Left forelimb (tissue), 1 donor: ENCODE data around the gene MRPS6.

ENCODE experiments used
- DNase-seq: peaks from one replicate; pipeline ENCODE4 v3.0.0-alpha.2; 2018; ENCODE audit warnings: low spot score

MRPS6 gene

GRCh38 chr21:34180826-34181359, 107.5 kb downstream of the MRPS6 start:
- no peak for DNase-seq

DNA sequence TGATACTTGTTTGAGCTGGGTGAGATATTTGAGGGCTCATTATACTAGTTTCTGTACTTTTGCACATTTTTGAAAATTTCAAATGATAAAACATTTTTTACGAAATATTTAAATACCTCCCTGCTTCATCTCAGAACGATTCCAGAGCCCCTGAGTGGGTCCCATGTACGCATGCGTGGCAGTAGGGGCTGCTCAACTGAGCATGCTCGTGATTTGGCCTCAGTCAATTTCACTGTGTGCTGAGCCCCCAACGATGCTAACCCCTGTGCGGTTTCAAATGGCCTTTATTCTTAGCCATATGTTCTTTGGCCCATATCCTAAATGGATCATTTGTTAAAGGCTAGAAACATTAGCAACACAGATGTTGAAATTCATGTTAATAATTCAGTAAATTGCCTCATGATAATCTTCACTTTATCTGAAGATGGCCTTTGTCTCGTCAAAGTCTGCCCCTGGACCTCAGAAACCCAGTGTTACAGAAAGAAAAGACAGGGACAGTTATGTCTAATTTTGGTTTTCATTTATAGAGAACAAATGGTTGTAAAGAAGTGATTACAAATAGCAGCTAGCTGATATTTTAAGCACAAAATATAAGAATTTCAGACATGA, 108.2 kb downstream of the MRPS6 start:
- no peak for DNase-seq

GRCh38 chr21:34182436-34182835, 109.1 kb downstream of the MRPS6 start:
- DNase-seq, result no peak

DNA sequence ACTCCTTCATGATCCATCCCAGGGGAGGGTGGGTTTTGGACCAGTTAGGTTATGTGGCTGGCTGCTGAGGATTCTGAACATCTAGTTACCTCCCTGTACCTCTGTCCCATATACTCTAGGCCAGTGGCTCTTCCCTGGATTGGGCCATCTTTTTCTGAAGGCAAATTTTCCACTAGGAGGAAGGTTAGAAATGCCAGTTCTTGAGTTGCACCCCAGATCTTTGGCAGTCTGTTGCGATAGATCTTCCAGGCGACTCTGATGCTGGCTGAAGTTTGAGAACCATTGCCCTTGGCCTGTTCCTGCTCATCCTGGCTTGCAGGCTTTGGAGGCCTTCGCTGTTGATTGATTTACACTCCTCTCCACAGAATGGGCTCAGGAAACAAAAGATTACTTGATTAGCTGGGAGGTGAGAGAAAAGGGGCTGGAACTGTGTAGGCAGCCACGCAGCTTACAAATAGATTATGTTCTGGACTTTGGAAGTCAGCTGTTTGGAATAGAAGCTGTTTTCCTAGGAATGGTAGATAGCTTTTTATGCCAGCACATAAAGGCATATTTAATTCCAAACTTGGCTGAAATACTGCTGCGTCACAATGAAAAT, 110.1 kb downstream of the MRPS6 start:
- no peak for DNase-seq

- no peak for DNase-seq
Measured at GRCh38 chr21:34184232-34184631, 110.9 kb downstream of the MRPS6 start.

GRCh38 chr21:34185026-34185750, 111.8 kb downstream of the MRPS6 start:
- DNase-seq, result no peak

DNA sequence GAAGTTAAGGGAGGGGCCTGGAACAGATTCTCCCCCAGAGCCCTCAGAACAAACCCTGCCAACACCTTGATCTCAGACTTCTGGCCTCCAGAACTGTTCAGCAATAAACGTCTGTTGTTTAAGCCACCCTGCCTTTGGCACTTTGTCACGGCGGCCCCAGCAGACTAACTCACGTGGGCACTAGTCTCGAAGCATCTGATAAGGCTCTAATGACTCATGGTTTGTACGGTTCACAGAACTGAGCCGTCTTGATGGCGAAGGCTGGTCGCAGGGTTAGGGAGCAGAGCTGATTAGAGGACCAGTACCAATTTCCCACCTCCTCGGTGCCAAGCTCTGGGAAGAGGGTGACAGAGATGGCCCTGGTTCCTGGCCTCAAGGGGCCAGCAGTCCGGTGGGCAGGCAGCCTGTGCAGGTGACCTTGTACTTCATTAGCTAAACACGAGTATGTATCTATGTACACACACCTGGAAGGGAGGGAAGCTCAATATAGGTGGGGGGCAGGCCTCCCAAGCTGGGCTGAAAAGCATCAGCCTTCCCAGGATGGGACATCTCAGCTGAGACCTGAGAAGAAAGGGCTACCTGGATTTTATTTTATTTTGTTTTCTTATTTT, 112.8 kb downstream of the MRPS6 start:
- DNase-seq, result no peak

- DNase-seq, result no peak
Measured at GRCh38 chr21:34187935-34188334, 114.6 kb downstream of the MRPS6 start.

- DNase-seq, result no peak
Measured at GRCh38 chr21:34189506-34189905, 116.1 kb downstream of the MRPS6 start.

DNA sequence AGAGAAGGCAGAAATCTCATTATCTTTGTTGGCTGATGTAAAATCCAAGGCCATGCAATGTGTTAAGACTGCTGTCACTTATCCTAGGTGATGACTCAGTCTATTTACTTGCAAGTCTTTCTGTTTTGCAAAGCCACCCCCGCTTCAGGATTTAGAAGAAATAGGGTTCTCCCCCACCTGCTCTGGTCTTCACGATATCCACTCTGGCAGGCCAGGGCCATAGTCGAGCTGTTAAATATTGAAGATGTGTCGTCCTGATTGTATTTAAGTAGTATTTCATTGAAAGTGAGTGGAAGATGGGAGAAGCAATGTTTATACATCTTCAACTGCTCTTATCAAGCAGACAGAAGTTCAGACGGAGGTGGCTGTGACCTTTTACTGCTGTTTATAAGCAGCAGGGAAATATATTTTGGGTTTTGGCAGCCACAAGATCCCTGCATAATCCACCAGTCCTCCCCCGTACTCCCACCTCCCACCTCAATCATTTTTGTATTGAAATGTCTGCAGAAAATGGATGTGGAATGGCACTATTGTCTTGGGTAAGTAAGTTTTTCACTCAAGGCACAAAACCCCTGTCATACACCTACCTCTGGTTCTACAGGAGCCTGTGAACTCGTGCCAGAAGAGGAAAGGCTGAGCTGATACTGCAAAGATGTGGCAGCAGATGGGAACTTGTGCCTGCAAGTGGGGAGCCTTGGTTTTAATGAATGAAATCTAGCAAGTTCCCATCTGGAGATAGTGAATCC, 117.4 kb downstream of the MRPS6 start:
- no peak for DNase-seq

DNA sequence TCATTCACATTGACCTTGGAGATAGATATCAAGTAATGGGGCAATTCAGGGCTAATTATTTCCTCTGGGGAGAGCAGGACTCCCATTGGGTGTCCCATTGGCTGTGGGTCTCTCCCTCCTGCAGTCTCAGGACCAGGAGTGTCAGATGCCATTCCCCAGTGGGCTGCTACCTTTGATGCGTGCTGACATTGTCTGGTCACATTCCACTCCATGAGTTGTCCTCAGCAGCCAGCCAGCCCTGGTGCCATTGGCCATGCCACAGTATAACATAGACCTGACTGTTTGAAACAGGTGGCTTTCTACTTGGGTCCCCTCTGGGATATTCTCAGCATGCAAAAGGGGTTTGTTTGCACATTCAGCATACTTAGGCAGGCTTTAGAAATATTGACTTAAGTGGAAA, 118.5 kb downstream of the MRPS6 start:
- no peak for DNase-seq
